Caki2 (cell line): Measurements from ENCODE around the gene STXBP4. TPM values are rescaled to one million over a fixed set of nuclear protein-coding genes. Genes with fewer than 3 reads are reported as not detected.

Experiments used
- DNase-seq: peaks from one replicate; pipeline ENCODE4 v3.0.0-alpha.2; 2015; ENCODE audit warnings: low read depth
- in situ Hi-C: cut with HindIII; loops from 2 replicates; pipeline ENCODE4 v1.10.0; 2016; ENCODE audit warnings: low sequenced_read_pairs, low pct_unique_long_range_greater_than_20kb, mixed read lengths
- total RNA-seq: library from RNA; depleted of rRNA; stranded (reverse); fragments of >200 nt; shearing (Covaris generic); gene quantifications from 2 replicates; pipeline ENCODE4 v1.2.3, GENCODE V29; 2014; ENCODE audit warnings: low replicate concordance; rRNA removed

The STXBP4 gene
- total RNA-seq: 1.1 and 2.1 TPM in 2 replicates

GRCh38 chr17:54968262-54968987, at the start of gene STXBP4, which contains the start of gene COX11:
STXBP4 (plus strand) TSS chr17:54968765; CDS start chr17:54986220, 17,455 bp downstream.
COX11 (minus strand) TSS chr17:54968654; CDS start chr17:54968646, 8 bp downstream.
- in situ Hi-C loops: no loop called here
- peak; percentile 96 for DNase-seq

GRCh38 chr17:54919425-54919824, 49.1 kb upstream of the STXBP4 start:
- no peak for DNase-seq
- in situ Hi-C loops: no loop called here

GRCh38 chr17:54920819-54921218, 47.7 kb upstream of the STXBP4 start:
- DNase-seq: no peak
- in situ Hi-C loops: no loop called here

- in situ Hi-C loops: no loop called here
- DNase-seq: no peak
Measured at GRCh38 chr17:54924405-54924804, 44.2 kb upstream of the STXBP4 start.

- DNase-seq: no peak
- in situ Hi-C loops: no loop called here
Measured at GRCh38 chr17:54927525-54927924, 41.0 kb upstream of the STXBP4 start.

GRCh38 chr17:54932711-54933110, 35.9 kb upstream of the STXBP4 start:
- no peak for DNase-seq
- in situ Hi-C loops: no loop called here

GRCh38 chr17:54933921-54934320, 34.6 kb upstream of the STXBP4 start:
- in situ Hi-C loops: no loop called here

GRCh38 chr17:54935471-54935870, 33.1 kb upstream of the STXBP4 start:
- DNase-seq: no peak
- in situ Hi-C loops: no loop called here

More at GRCh38 chr17:54933921-54934320, 34.6 kb upstream of the STXBP4 start:
- no peak for DNase-seq

- DNase-seq: peak; percentile 8
- in situ Hi-C loops: no loop called here
Measured at GRCh38 chr17:54937018-54937417, 31.5 kb upstream of the STXBP4 start.

GRCh38 chr17:54937426-54937825, 31.1 kb upstream of the STXBP4 start:
- DNase-seq: no peak
- in situ Hi-C loops: no loop called here

GRCh38 chr17:54941285-54941684, 27.3 kb upstream of the STXBP4 start:
- in situ Hi-C loops: no loop called here

GRCh38 chr17:54944796-54945195, 23.8 kb upstream of the STXBP4 start:
- in situ Hi-C loops: no loop called here
- no peak for DNase-seq

More at GRCh38 chr17:54941285-54941684, 27.3 kb upstream of the STXBP4 start:
- no peak for DNase-seq

GRCh38 chr17:54945231-54945630, 23.3 kb upstream of the STXBP4 start:
- DNase-seq: no peak

GRCh38 chr17:54945671-54946070, 22.9 kb upstream of the STXBP4 start:
- in situ Hi-C loops: no loop called here
- no peak for DNase-seq

More at GRCh38 chr17:54945231-54945630, 23.3 kb upstream of the STXBP4 start:
- in situ Hi-C loops: no loop called here

- in situ Hi-C loops: no loop called here
- DNase-seq: no peak
Measured at GRCh38 chr17:54947396-54947795, 21.2 kb upstream of the STXBP4 start.

- peak; percentile 93 for DNase-seq
- in situ Hi-C loops: no loop called here
Measured at GRCh38 chr17:54948380-54948779, 20.2 kb upstream of the STXBP4 start.

GRCh38 chr17:54950116-54950515, 18.4 kb upstream of the STXBP4 start:
- in situ Hi-C loops: no loop called here

GRCh38 chr17:54951286-54951685, 17.3 kb upstream of the STXBP4 start:
- in situ Hi-C loops: no loop called here
- no peak for DNase-seq

More at GRCh38 chr17:54950116-54950515, 18.4 kb upstream of the STXBP4 start:
- no peak for DNase-seq

GRCh38 chr17:54956791-54957190, 11.8 kb upstream of the STXBP4 start:
- in situ Hi-C loops: no loop called here
- DNase-seq: no peak
